T-helper 1 cell (primary cell): ENCODE measurements around the gene KRT14.
"Not testable (repeated sequence)": the region's sequence is repeated elsewhere in the genome, so short reads cannot be mapped to it uniquely, and the experiment has no call there.

Source experiments
- DNase-seq, 5 donors: peaks; one replicate each; pipeline ENCODE4 v3.0.0-alpha.2; 2012 to 2020
- total RNA-seq, 4 donors: gene quantifications; one replicate each; lab custom pipeline; 2026; lab: John Stamatoyannopoulos, UW

Gene KRT14
- total RNA-seq, result 0 reads per million in 4 donors

GRCh38 chr17:41586863-41587495 is at the start of gene KRT14:
Gene KRT14, minus strand, starts transcription at chr17:41586895. Its CDS starts 61 bp downstream, at chr17:41586834.
- no peak for DNase-seq

GRCh38 chr17:41635121-41636097 is 48.7 kb upstream of the KRT14 start:
- DNase-seq, result no peak

GRCh38 chr17:41634639-41635038 is 47.9 kb upstream of the KRT14 start:
- DNase-seq, result no peak

GRCh38 chr17:41633556-41634199 is 47.0 kb upstream of the KRT14 start:
- no peak for DNase-seq

- no peak for DNase-seq
These were observed 45.9 kb upstream of the KRT14 start for GRCh38 chr17:41632482-41633105.

GRCh38 chr17:41631898-41632285 is 45.2 kb upstream of the KRT14 start:
- no peak for DNase-seq

GRCh38 chr17:41631025-41631897 is 44.6 kb upstream of the KRT14 start:
- no peak for DNase-seq

GRCh38 chr17:41629826-41630670 is 43.4 kb upstream of the KRT14 start:
- no peak for DNase-seq

GRCh38 chr17:41629316-41629715 is 42.6 kb upstream of the KRT14 start:
- DNase-seq, result no peak

GRCh38 chr17:41628621-41629255 is 42.0 kb upstream of the KRT14 start:
- not testable (repeated sequence) for DNase-seq

- not testable (repeated sequence) for DNase-seq
These were observed 41.3 kb upstream of the KRT14 start for GRCh38 chr17:41628073-41628370.

- no peak for DNase-seq
These were observed 40.8 kb upstream of the KRT14 start for GRCh38 chr17:41627316-41628072.

- DNase-seq, result not testable (repeated sequence)
These were observed 40.2 kb upstream of the KRT14 start for GRCh38 chr17:41626914-41627295.

GRCh38 chr17:41626028-41626913 is 39.6 kb upstream of the KRT14 start:
- DNase-seq, result not testable (repeated sequence)

GRCh38 chr17:41625602-41626001 is 38.9 kb upstream of the KRT14 start:
- no peak for DNase-seq

GRCh38 chr17:41624208-41625101 is 37.8 kb upstream of the KRT14 start, which contains the start of gene KRT17:
Gene KRT17, minus strand, starts transcription at chr17:41624575. Its CDS starts 66 bp downstream, at chr17:41624509.
- no peak for DNase-seq

- not testable (repeated sequence) for DNase-seq
These were observed 36.6 kb upstream of the KRT14 start for GRCh38 chr17:41623184-41623861.
